HAP-1 (cell line): Measurements from ENCODE around the gene ADPRS.
A peak's percentile ranks its signal among the peaks of the same experiment; 100 is the strongest.

ENCODE experiments used
- DNase-seq, 2 experiments: peaks; one replicate each; pipeline ENCODE4 v3.0.0-alpha.2; 2016 to 2020; ENCODE audit warnings: low spot score in 2 of 2
- H3K27me3 ChIP-seq: fragments of 250-450 bp; sonication (Bioruptor Pico); 2 replicates; pipeline ENCODE4 v1.5.1; 2020; ENCODE audit warnings: low read depth, mild to moderate bottlenecking, moderate library complexity
- H3K36me3 ChIP-seq: fragments of 250-450 bp; sonication (Bioruptor Pico); replicated peaks from 2 replicates; pipeline ENCODE4 v1.5.1; 2020; ENCODE audit warnings: mild to moderate bottlenecking
- H3K4me1 ChIP-seq: fragments of 250-450 bp; sonication (Bioruptor Pico); 2 replicates; pipeline ENCODE4 v1.5.1; 2020; ENCODE audit warnings: mild to moderate bottlenecking
- H3K4me3 ChIP-seq: fragments of 250-450 bp; sonication (Bioruptor Pico); 2 replicates; pipeline ENCODE4 v1.5.1; 2020; ENCODE audit warnings: mild to moderate bottlenecking, moderate library complexity
- H3K9me3 ChIP-seq: fragments of 250-450 bp; sonication (Bioruptor Pico); 2 replicates; pipeline ENCODE4 v1.5.1; 2020; ENCODE audit warnings: mild to moderate bottlenecking, moderate library complexity
- in situ Hi-C: fragments of 300-500 bp; cut with MboI; formaldehyde crosslinking; loops from 3 replicates; pipeline ENCODE4 v1.14.3; 2020; ENCODE audit warnings: low sequenced_read_pairs, inconsistent platforms, mixed read lengths

The ADPRS gene

DNA sequence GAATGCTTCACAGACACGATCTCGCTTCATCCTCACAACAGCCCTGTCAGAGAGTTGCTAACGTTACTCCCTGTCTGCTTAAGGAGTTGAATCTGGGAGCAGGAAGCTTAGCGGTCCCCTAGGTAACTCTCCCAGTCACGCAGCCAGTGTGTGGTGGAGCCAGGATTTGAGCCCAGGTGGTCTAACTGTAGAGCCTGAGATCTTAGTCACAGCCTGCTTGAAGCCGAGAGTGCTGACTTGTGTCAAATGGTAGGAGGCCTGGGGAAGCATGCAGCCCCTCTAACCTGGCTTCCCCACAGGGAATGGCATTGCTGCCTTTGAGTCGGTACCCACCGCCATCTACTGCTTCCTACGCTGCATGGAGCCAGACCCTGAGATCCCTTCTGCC is 4.1 kb downstream of the ADPRS start:
- Histone ChIP-seq H3K4me3 (no peak overlapping the region), H3K9me3 (no peaks in the 10 kb centered on the region), H3K4me1 (peaks cover 3% of the 10 kb centered on the region), H3K27me3 (no peaks in the 10 kb centered on the region), H3K36me3 (peaks cover 60% of the 10 kb centered on the region)
- DNase-seq: no peak
- in situ Hi-C loops: loop anchor here (5.0 kb wide), 1 partner anchor 95 kb away; no protein-coding TSS in a partner anchor

GRCh38 chr1:36093226-36093625 is 4.5 kb downstream of the ADPRS start:
- Histone ChIP-seq H3K9me3 (no peaks in the 10 kb centered on the region), H3K36me3 (peaks cover 60% of the 10 kb centered on the region), H3K4me3 (no peak overlapping the region), H3K27me3 (no peaks in the 10 kb centered on the region), H3K4me1 (peaks cover 3% of the 10 kb centered on the region)
- no peak for DNase-seq
- in situ Hi-C loops: loop anchor here (5.0 kb wide), 1 partner anchor 94 kb away; no protein-coding TSS in a partner anchor

DNA sequence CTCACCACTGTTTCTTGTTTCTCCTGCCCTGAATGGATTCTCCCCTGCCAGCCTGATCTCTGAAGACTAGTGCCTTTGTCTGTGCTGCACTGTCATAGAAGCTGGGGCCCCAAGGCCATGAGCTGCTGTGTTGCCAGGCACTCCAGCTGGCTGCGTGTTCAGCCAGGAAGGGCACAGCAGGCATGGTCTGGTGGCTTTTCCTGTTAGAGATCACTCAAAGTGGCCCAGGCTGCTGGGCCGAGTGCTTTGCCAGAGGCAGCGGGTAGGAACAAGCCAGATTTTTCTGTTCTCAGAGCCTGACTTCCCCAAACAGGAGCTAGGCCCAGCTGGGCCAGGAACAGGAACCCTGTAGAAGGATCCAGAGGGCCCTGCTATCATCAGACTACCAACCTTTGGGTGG is 5.2 kb downstream of the ADPRS start:
- Histone ChIP-seq H3K9me3 (no peaks in the 10 kb centered on the region), H3K27me3 (no peaks in the 10 kb centered on the region), H3K36me3 (peaks cover 58% of the 10 kb centered on the region), H3K4me1 (no peaks in the 10 kb centered on the region; the same call in 1 of the 2 replicates), H3K4me3 (no peak overlapping the region)
- in situ Hi-C loops: loop anchor here (5.0 kb wide), 1 partner anchor 93 kb away; no protein-coding TSS in a partner anchor
- no peak for DNase-seq

DNA sequence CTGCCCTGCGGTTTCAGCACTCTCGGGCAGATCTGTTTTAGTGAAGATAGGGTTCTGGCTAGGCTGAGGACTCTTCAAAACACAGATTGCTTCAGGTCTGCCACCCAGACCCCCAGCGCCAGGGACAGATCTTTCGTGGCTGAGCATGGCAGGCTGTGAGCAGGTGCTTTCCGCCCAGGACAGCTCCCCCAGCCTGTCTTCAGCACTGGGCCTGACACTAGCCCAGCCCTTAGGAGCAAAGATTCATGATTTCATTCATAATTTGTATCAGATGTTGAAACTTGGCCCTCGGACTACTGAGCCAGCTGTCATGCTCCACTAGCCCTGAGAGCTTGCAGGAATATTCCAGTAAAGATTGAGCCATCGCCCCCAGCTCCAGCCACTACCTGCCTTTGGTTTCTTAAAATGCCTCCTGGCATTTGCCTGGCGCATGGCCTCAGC is 5.9 kb downstream of the ADPRS start:
- DNase-seq: no peak
- Histone ChIP-seq H3K9me3 (no peaks in the 10 kb centered on the region), H3K27me3 (no peaks in the 10 kb centered on the region), H3K36me3 (peaks cover 56% of the 10 kb centered on the region), H3K4me1 (no peaks in the 10 kb centered on the region; the same call in 1 of the 2 replicates), H3K4me3 (no peak overlapping the region)
- in situ Hi-C loops: loop anchor here (5.0 kb wide), 1 partner anchor 93 kb away; no protein-coding TSS in a partner anchor

DNA sequence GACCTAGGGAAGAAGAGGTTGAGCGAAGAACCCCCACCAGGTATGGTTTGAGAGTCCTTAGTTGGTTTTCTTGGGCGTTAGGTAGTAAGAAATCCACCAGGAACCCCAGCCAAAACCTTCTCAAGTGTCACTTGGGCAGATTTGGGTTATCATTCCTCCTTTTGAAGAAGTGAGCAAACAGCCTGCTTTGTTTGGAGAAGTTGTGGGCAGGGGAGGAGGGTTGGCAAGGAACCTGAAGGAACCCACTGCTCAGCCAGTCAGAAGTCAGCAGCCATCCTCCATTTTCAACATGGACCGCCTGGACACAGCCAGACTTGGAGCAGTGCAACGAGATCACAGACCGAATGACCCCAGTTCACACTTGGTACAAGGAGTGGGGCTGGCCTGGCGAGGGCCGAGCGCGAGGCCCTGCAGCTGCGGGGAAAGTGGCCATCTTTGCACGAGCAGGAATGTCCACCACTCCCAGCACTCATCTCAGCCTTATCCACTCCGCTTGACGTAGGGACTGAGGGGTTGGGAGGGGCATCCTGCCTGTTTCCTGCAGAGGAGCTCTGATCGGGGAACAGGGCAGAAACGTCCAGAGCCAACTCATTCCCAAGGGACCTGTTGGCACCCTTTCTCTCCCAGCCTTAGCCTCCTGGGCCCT is 7.2 kb downstream of the ADPRS start:
- in situ Hi-C loops: no loop called here
- Histone ChIP-seq H3K4me3 (no peak overlapping the region), H3K4me1 (no peaks in the 10 kb centered on the region), H3K36me3 (peaks cover 55% of the 10 kb centered on the region), H3K9me3 (no peaks in the 10 kb centered on the region), H3K27me3 (no peaks in the 10 kb centered on the region)
- DNase-seq: no peak

- H3K9me3 ChIP-seq: no peaks in the 10 kb centered on the region
- DNase-seq: peak in 1 of 2 experiments; percentile 58
- peaks cover 46% of the 10 kb centered on the region for H3K36me3 ChIP-seq
- H3K4me3 ChIP-seq: no peak overlapping the region
- in situ Hi-C loops: no loop called here
- no peaks in the 10 kb centered on the region for H3K4me1 ChIP-seq
- no peaks in the 10 kb centered on the region for H3K27me3 ChIP-seq
Observed at GRCh38 chr1:36096500-36097432, 8.1 kb downstream of the ADPRS start.

DNA sequence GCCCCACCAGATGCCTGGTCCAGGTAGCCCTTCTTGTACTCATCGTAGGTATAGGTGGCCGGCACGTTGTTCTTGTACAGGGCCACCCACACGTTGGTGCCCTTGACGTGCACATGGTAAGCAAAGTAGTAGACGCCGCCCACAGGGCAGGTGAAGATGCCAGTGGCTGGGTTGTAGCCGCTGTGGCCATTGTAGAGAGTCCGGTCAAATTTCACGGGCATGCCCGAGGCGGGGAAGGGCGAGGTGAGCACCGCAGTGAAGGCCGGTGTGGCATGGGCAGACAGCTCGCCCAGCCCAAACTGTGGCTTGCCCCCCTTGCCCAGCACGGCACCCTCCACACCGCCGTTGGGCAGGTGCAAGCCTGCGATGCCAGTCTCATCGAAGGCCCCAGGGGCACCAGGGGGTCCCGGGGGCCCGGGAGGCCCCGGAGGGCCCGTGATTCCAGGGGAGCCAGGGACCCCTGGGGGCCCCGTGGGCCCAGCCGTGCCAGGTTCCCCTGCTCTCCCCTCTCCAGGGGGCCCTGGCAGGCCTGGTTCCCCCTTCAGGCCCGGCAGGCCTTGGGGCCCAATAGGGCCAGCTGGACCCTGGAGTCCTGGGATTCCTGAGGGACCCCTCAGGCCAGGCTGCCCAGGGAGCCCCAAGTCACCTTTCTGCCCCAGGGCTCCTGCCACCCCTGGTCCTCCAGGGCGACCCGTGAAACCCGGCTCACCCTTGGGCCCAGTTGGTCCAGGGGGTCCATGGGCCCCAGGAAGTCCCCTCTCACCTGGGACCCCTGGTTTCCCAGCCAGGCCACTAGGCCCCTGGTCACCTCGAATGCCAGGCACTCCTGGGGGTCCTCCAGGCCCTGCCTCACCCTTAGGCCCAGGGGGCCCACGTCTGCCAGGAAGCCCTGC is 9.2 kb downstream of the ADPRS start:
- no peaks in the 10 kb centered on the region for H3K27me3 ChIP-seq
- no peak for DNase-seq
- no peak overlapping the region for H3K4me3 ChIP-seq
- in situ Hi-C loops: no loop called here
- H3K9me3 ChIP-seq: no peaks in the 10 kb centered on the region
- H3K4me1 ChIP-seq: no peaks in the 10 kb centered on the region
- peaks cover 35% of the 10 kb centered on the region for H3K36me3 ChIP-seq

DNA sequence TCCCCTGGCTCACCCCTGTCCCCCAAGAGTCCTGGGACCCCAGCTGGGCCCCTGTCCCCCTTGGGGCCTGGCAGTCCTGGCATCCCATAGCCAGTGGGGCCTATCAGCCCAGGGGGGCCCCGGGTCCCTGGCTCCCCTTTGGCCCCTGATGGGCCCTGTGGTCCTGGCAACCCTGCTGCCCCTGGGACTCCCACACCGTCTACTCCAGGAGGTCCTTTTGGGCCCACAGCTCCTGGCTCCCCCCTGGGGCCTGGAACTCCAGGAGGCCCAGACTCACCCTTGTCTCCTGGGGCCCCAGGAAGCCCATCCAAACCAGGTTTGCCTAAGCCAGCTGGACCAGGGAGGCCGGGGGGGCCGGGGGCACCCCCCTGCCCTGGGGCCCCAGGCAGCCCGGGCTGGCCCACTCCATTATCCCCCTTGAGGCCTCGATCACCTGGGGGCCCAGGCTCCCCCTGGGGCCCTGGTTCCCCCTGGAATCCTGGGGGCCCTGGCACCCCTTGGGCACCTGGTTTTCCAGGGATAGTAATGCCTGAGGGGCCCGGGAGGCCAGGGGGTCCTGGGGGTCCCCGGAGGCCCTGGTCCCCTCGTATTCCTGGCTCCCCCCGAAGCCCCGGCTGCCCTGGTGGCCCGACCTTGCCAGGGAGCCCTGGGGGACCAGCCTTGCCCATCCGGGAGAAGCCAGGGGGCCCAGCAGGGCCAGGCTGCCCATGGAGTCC is 10.1 kb downstream of the ADPRS start:
- no peak for DNase-seq
- Histone ChIP-seq H3K4me1 (no peaks in the 10 kb centered on the region), H3K27me3 (no peaks in the 10 kb centered on the region), H3K36me3 (peaks cover 26% of the 10 kb centered on the region), H3K9me3 (no peaks in the 10 kb centered on the region), H3K4me3 (no peak overlapping the region)
- in situ Hi-C loops: no loop called here

DNA sequence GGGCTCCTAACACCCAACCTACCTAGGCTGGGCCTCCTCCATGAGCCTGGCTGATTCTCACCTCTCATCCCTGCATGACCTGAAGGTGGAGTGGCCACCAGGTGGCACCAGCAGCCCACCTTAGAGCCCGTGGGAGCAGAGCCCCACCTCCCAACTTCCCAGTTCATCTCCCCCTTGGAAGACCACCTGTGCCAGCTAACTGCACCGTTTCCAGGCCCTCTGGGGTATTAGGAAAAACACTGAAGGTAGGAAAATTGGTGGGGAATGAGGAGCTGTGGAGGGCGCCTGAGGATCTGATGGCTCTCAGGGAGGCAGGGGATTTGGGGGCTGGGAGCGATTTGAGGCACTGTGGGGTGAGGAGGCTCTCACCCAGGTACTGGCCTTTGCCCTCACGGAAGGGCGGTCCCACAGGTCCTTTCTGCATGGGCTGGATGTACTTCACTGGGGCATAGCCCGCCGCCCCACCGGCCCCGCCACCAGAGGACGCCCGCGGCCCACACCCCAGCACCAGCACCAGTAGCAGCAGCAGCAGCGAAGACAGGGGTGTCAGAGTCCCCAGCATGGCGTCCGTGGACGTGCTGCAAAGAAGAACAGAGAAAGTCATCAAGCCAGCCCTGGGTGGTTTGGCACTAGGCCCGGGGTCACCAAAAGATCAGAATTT is 11.1 kb downstream of the ADPRS start:
- DNase-seq: peak; percentile 66 to 91
- no peaks in the 10 kb centered on the region for H3K4me1 ChIP-seq
- H3K4me3 ChIP-seq: no peak overlapping the region
- in situ Hi-C loops: no loop called here
- H3K27me3 ChIP-seq: no peaks in the 10 kb centered on the region
- peaks cover 16% of the 10 kb centered on the region for H3K36me3 ChIP-seq
- no peaks in the 10 kb centered on the region for H3K9me3 ChIP-seq

- Histone ChIP-seq H3K9me3 (no peaks in the 10 kb centered on the region), H3K4me3 (no peak overlapping the region), H3K36me3 (peaks cover 10% of the 10 kb centered on the region), H3K4me1 (no peaks in the 10 kb centered on the region), H3K27me3 (no peaks in the 10 kb centered on the region)
- in situ Hi-C loops: no loop called here
- DNase-seq: no peak
Observed at GRCh38 chr1:36100376-36100775, 11.7 kb downstream of the ADPRS start.

GRCh38 chr1:36101546-36101945 is 12.9 kb downstream of the ADPRS start:
- no peak overlapping the region for H3K4me3 ChIP-seq
- no peaks in the 10 kb centered on the region; the same call in 1 of the 2 replicates for H3K36me3 ChIP-seq
- no peaks in the 10 kb centered on the region for H3K9me3 ChIP-seq
- in situ Hi-C loops: no loop called here
- H3K27me3 ChIP-seq: no peaks in the 10 kb centered on the region
- no peaks in the 10 kb centered on the region for H3K4me1 ChIP-seq
- no peak for DNase-seq

DNA sequence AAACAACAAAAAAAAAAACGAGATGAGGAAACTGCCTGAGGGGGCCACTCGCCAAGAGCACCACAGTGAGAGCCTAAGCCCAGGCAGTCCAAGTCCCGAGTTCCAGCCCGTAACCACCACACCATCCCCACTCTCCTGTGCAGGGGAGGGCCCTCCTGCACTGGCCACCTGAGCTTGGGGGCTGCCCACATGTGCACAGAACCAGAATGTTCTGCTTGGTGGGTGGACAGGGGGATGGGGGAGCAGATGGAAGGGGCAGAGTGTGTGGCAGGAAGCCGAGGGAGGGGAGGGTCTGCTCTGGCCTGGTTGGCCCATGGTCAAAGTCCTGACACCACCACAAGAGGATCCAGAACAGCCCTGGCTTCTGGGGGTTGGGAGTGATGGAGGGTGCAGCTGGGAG is 17.6 kb downstream of the ADPRS start:
- Histone ChIP-seq H3K36me3 (no peaks in the 10 kb centered on the region), H3K4me1 (no peaks in the 10 kb centered on the region), H3K27me3 (no peaks in the 10 kb centered on the region), H3K9me3 (no peaks in the 10 kb centered on the region), H3K4me3 (no peak overlapping the region)
- in situ Hi-C loops: loop anchor here (5.0 kb wide), 2 partner anchors 181 to 316 kb away; no protein-coding TSS in a partner anchor
- no peak for DNase-seq
